Colonic mucosa (tissue), 4 donors: ENCODE data around the gene DNM3. TPM values are rescaled to one million over a fixed set of nuclear protein-coding genes. Genes with fewer than 3 reads are reported as not detected.

Experiments used
- DNase-seq: peaks from one replicate; pipeline ENCODE4 v3.0.0-alpha.2; 2020
- H3K27ac ChIP-seq: fragments of 200-600 bp; one replicate; pipeline ENCODE4 v1.8.0; 2021
- H3K27me3 ChIP-seq: fragments of 200-600 bp; one replicate; pipeline ENCODE4 v1.8.0; 2021
- H3K36me3 ChIP-seq: fragments of 200-600 bp; one replicate; pipeline ENCODE4 v1.8.0; 2021
- H3K4me1 ChIP-seq: fragments of 200-600 bp; one replicate; pipeline ENCODE4 v1.8.0; 2021; ENCODE audit warnings: mild to moderate bottlenecking
- H3K4me3 ChIP-seq: fragments of 200-600 bp; one replicate; pipeline ENCODE4 v1.8.0; 2021
- H3K9ac ChIP-seq, 2 donors: one replicate each; pipeline ENCODE4 v1.7.0; 2013; ENCODE audit warnings: control low read depth in 2 of 2, low read depth in 2 of 2, low read length in 2 of 2
- H3K9me3 ChIP-seq: fragments of 200-600 bp; one replicate; pipeline ENCODE4 v1.8.0; 2021
- intact Hi-C: fragments of 100-400 bp; cut with DNase I; formaldehyde crosslinking; loops from one replicate; pipeline ENCODE4 v1.14.1; 2022
- total RNA-seq, 2 donors: library from RNA; stranded (reverse); fragmentation: NEBNext Ultra II Directional in 1 of 2; extraction: Animal tissue kit (Norgen Biotek cat#: 25700) in 1 of 2; gene quantifications; one replicate each; pipeline ENCODE4 v1.2.1, GENCODE V29; 2021
- TF ChIP-seq, protein P1 (sequence below): fragments of 200-600 bp; IDR thresholded peaks from one replicate; pipeline ENCODE4 v1.8.0; 2022; ENCODE audit warnings: antibody characterized with exemption, mild to moderate bottlenecking
- donor health status: healthy.
- donor health status: DM: no; HTN: no; CAD: no.
- donor health status: DM: no; HTN: no; CAD: no.

The DNM3 gene
- total RNA-seq, 2 donors from 2014 or later, result 1.7 to 2.6 TPM

DNA sequence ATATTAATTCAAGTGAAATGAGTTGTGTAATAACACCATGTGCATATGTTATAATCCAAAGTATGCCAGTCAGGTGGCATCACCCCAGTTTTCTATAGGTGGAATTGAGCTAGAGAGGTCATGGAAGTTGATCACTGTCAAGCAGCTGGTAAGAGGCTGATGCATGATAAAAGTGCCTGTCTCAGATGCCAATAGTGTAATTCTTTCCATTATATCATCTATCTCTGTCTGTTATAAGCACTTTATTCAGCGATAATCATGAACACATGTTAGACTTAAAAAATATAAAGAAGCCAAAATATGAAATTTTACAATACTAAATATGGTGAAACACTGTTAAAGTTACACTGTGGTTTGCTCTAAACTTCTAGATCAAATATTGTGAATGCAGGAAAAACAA is 156.6 kb downstream of the DNM3 start:
- no peak overlapping the region for H3K9ac ChIP-seq
- intact Hi-C loops, result no loop called here
- H3K27ac ChIP-seq, result no peak overlapping the region
- no peaks in the 10 kb centered on the region for H3K9me3 ChIP-seq
- no peak for DNase-seq
- no peaks in the 10 kb centered on the region for H3K36me3 ChIP-seq
- no peaks in the 10 kb centered on the region for H3K4me1 ChIP-seq
- H3K27me3 ChIP-seq, result no peaks in the 10 kb centered on the region
- no peak overlapping the region for H3K4me3 ChIP-seq
- TF ChIP-seq, protein P1, sequence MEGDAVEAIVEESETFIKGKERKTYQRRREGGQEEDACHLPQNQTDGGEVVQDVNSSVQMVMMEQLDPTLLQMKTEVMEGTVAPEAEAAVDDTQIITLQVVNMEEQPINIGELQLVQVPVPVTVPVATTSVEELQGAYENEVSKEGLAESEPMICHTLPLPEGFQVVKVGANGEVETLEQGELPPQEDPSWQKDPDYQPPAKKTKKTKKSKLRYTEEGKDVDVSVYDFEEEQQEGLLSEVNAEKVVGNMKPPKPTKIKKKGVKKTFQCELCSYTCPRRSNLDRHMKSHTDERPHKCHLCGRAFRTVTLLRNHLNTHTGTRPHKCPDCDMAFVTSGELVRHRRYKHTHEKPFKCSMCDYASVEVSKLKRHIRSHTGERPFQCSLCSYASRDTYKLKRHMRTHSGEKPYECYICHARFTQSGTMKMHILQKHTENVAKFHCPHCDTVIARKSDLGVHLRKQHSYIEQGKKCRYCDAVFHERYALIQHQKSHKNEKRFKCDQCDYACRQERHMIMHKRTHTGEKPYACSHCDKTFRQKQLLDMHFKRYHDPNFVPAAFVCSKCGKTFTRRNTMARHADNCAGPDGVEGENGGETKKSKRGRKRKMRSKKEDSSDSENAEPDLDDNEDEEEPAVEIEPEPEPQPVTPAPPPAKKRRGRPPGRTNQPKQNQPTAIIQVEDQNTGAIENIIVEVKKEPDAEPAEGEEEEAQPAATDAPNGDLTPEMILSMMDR, result no peak

DNA sequence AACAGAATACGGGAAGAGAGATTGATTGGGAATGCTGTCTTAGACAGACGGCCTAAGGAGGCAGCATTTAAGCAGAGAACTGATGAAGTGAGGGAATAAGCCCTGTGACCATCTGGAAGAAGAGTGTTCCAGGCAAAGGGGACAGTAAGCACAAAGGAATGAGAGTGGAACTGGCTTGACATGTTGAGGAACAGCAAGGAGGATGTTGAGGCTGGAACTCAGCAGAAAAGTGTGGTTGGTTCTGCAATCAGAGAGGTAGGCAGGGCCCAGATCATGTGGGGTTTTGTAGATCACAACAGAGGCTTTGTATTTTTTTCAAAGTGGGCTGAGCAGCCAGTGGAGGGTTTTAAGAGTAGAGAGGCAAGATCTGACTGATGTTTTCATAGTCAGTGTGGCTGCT is 157.4 kb downstream of the DNM3 start:
- TF ChIP-seq, protein P1, result no peak
- Histone ChIP-seq H3K36me3 (no peaks in the 10 kb centered on the region), H3K27me3 (no peaks in the 10 kb centered on the region), H3K9me3 (no peaks in the 10 kb centered on the region), H3K9ac (no peak overlapping the region), H3K4me1 (no peaks in the 10 kb centered on the region), H3K27ac (no peak overlapping the region), H3K4me3 (no peak overlapping the region)
- no peak for DNase-seq
- intact Hi-C loops, result no loop called here

DNA sequence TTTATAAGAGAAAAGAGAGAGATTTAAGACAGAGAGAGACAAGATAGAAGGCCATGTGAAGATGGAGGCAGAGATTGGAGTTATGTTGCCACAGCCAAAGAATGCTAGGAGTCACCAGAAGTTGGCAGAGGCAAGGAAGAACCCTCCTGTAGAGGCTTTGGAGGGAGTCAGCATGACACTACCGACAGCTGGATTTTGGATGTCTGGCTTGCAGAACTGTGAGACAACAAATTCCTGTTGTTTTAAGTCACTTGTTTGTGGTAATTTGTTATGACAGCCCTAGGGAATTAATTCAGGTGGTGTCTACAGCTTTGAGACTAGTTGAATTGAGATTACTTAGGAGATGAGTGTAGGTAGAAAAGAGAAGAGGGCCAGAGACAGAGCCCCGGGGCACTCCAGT is 158.5 kb downstream of the DNM3 start:
- Histone ChIP-seq H3K4me1 (no peaks in the 10 kb centered on the region), H3K36me3 (no peaks in the 10 kb centered on the region), H3K27me3 (no peaks in the 10 kb centered on the region), H3K9me3 (no peaks in the 10 kb centered on the region), H3K9ac (no peak overlapping the region), H3K27ac (no peak overlapping the region), H3K4me3 (no peak overlapping the region)
- no peak for DNase-seq
- TF ChIP-seq, protein P1, result no peak
- intact Hi-C loops, result loop anchor here (10.0 kb wide), 2 partner anchors 405 to 445 kb away; partner anchors contain the start of gene PIGC

DNA sequence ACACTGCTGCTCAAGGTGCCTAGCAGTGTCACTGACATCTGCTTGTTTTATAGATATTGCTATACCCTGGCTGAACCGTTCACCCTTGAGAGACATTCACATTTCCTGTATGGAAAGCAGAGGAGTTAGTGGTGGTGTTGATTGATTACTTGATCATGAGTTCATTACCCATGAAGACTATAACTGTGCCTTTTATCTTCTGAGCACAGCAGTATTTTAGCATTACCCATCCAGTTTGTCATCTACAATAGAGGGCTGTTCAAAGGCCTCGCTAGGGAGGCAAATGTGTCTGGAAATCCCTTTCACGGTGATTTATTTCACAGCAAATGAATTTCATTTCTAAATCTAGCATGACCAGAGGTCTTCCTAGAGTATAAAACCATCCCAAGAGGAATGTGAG is 160.0 kb downstream of the DNM3 start:
- no peak overlapping the region for H3K27ac ChIP-seq
- no peaks in the 10 kb centered on the region for H3K27me3 ChIP-seq
- no peak for DNase-seq
- TF ChIP-seq, protein P1, result no peak
- intact Hi-C loops, result loop anchor here (10.0 kb wide), 2 partner anchors 404 to 444 kb away; partner anchors contain the start of gene PIGC
- no peak overlapping the region for H3K9ac ChIP-seq
- no peaks in the 10 kb centered on the region for H3K36me3 ChIP-seq
- no peaks in the 10 kb centered on the region for H3K4me1 ChIP-seq
- H3K4me3 ChIP-seq, result no peak overlapping the region
- H3K9me3 ChIP-seq, result no peaks in the 10 kb centered on the region

DNA sequence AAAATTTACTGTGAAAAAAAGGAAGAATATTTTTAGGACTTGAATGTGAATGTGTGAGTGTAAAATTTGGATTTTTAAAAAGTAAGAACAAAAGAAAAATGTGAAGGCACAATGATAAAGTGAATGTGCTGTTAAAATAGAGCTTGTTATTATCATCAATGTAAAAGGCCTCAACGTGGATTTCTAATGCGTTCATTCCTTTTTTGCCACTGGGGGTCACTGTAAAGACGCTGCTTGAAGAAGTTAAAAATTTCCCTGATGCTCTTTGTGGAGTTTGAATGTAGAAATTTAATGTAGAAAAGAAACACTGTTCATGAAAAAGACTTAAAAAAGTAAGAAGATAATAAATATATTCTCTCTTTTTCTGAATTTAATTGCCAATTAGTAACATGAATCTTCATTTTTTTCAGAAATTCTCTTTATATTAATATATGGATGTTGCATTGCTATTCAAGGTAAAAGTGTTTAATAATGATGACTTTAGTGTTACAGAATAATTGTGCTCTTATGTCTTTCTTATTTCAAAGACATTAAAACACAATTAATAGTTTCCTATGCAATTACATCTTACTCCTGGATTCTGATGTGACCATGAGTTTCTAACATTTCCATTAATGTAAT is 161.5 kb downstream of the DNM3 start:
- TF ChIP-seq, protein P1, result peak; percentile 58
- Histone ChIP-seq H3K36me3 (no peaks in the 10 kb centered on the region), H3K27me3 (no peaks in the 10 kb centered on the region), H3K9ac (no peak overlapping the region), H3K4me1 (no peaks in the 10 kb centered on the region), H3K9me3 (no peaks in the 10 kb centered on the region), H3K4me3 (no peak overlapping the region), H3K27ac (no peak overlapping the region)
- intact Hi-C loops, result loop anchor here (10.0 kb wide), 2 partner anchors 402 to 442 kb away; partner anchors contain the start of gene PIGC
- DNase-seq, result peak; percentile 33
